Measurements from ENCODE around the gene SESN3.

Gene SESN3

GRCh38 chr11:95262994-95263765 lies 32.2 kb upstream of the SESN3 start:
- H3K9me2 ChIP-seq (replicated peaks; ENCODE audit: control insufficient read depth, low read length): no peaks in the 10 kb centered on the region
- H3K79me2 ChIP-seq (ENCODE audit: control insufficient read depth, low read length): no peaks in the 10 kb centered on the region
- H3K36me3 ChIP-seq (ENCODE audit: control insufficient read depth, low read length): no peaks in the 10 kb centered on the region
- no peaks in the 10 kb centered on the region for H3F3A ChIP-seq (ENCODE audit: control insufficient read depth, insufficient read depth)
- no peaks in the 10 kb centered on the region for H3K27me3 ChIP-seq (ENCODE audit: control insufficient read depth, low read length)
- peaks cover 16% of the 10 kb centered on the region for H3K4me1 ChIP-seq (ENCODE audit: control insufficient read depth, low read length)
- no peaks in the 10 kb centered on the region for H3K9me3 ChIP-seq (ENCODE audit: control insufficient read depth, insufficient read depth, low read length)
- TF ChIP-seq, protein P1, sequence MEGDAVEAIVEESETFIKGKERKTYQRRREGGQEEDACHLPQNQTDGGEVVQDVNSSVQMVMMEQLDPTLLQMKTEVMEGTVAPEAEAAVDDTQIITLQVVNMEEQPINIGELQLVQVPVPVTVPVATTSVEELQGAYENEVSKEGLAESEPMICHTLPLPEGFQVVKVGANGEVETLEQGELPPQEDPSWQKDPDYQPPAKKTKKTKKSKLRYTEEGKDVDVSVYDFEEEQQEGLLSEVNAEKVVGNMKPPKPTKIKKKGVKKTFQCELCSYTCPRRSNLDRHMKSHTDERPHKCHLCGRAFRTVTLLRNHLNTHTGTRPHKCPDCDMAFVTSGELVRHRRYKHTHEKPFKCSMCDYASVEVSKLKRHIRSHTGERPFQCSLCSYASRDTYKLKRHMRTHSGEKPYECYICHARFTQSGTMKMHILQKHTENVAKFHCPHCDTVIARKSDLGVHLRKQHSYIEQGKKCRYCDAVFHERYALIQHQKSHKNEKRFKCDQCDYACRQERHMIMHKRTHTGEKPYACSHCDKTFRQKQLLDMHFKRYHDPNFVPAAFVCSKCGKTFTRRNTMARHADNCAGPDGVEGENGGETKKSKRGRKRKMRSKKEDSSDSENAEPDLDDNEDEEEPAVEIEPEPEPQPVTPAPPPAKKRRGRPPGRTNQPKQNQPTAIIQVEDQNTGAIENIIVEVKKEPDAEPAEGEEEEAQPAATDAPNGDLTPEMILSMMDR (IDR thresholded peaks at IDR 0.05; ENCODE audit: low read depth, low read length, poor library complexity, severe bottlenecking): no peak
- no peak for TF ChIP-seq EZH2phosphoT487 (IDR thresholded peaks at IDR 0.05; ENCODE audit: borderline replicate concordance, low read length)
- no peak overlapping the region for H3K4me2 ChIP-seq (ENCODE audit: low read length)
- H3K4me3 ChIP-seq (ENCODE audit: low read length): no peak overlapping the region
- no peak overlapping the region for H3K27ac ChIP-seq (ENCODE audit: low read depth, low read length)
- no peaks in the 10 kb centered on the region for H4K20me1 ChIP-seq (ENCODE audit: control insufficient read depth, insufficient read depth, low read depth, low read length)

DNA sequence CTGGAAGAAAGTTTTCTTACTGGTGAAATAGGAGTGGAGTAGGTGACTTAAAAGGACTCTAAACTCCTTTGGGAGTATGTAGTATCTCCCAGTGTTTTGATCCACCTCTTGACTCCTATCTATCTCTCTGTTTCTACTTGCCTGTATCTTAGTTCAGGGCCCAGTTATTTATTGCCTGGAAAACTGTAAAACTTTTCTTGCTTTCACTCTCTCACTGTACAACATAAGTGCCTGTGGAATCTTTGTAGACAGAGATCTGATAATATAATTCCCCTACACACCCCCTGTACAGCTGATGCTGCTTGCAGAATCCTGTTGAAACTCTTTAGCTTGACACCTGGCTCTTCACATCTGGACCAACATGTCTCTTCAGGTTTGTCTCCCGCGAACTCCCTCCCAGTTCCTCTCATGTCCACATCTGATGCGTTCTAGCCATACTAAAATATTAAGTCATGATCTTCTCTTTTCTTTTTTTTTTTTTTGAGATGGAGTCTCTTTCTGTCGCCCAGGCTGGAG lies 26.5 kb upstream of the SESN3 start:
- H3F3A ChIP-seq (ENCODE audit: control insufficient read depth, insufficient read depth): peaks cover 23% of the 10 kb centered on the region
- H3K4me2 ChIP-seq (ENCODE audit: low read length): no peak overlapping the region
- H3K27me3 ChIP-seq (ENCODE audit: control insufficient read depth, low read length): no peaks in the 10 kb centered on the region
- H3K36me3 ChIP-seq (ENCODE audit: control insufficient read depth, low read length): peaks cover 4% of the 10 kb centered on the region; the same call in 1 of the 2 replicates
- no peak overlapping the region for H3K27ac ChIP-seq (ENCODE audit: low read depth, low read length)
- H4K20me1 ChIP-seq (ENCODE audit: control insufficient read depth, insufficient read depth, low read depth, low read length): no peaks in the 10 kb centered on the region
- no peaks in the 10 kb centered on the region for H3K79me2 ChIP-seq (ENCODE audit: control insufficient read depth, low read length)
- H3K4me3 ChIP-seq (ENCODE audit: low read length): no peak overlapping the region
- H3K4me1 ChIP-seq (ENCODE audit: control insufficient read depth, low read length): peaks cover 51% of the 10 kb centered on the region
- TF ChIP-seq EZH2phosphoT487 (IDR thresholded peaks at IDR 0.05; ENCODE audit: borderline replicate concordance, low read length): no peak
- TF ChIP-seq, protein P1 (IDR thresholded peaks at IDR 0.05; ENCODE audit: low read depth, low read length, poor library complexity, severe bottlenecking): no peak
- H3K9me3 ChIP-seq (ENCODE audit: control insufficient read depth, insufficient read depth, low read length): no peaks in the 10 kb centered on the region
- H3K9me2 ChIP-seq (replicated peaks; ENCODE audit: control insufficient read depth, low read length): no peaks in the 10 kb centered on the region

GRCh38 chr11:95256321-95256779 lies 25.3 kb upstream of the SESN3 start:
- H3K4me2 ChIP-seq (ENCODE audit: low read length): peak overlapping the region; percentile 68
- H3K4me1 ChIP-seq (ENCODE audit: control insufficient read depth, low read length): peaks cover 63% of the 10 kb centered on the region
- no peaks in the 10 kb centered on the region for H4K20me1 ChIP-seq (ENCODE audit: control insufficient read depth, insufficient read depth, low read depth, low read length)
- H3K4me3 ChIP-seq (ENCODE audit: low read length): peak overlapping the region; percentile 56
- H3K9me2 ChIP-seq (replicated peaks; ENCODE audit: control insufficient read depth, low read length): no peaks in the 10 kb centered on the region
- H3K9me3 ChIP-seq (ENCODE audit: control insufficient read depth, insufficient read depth, low read length): no peaks in the 10 kb centered on the region
- TF ChIP-seq EZH2phosphoT487 (IDR thresholded peaks at IDR 0.05; ENCODE audit: borderline replicate concordance, low read length): no peak
- TF ChIP-seq, protein P1 (IDR thresholded peaks at IDR 0.05; ENCODE audit: low read depth, low read length, poor library complexity, severe bottlenecking): no peak
- H3K79me2 ChIP-seq (ENCODE audit: control insufficient read depth, low read length): no peaks in the 10 kb centered on the region
- peaks cover 23% of the 10 kb centered on the region for H3F3A ChIP-seq (ENCODE audit: control insufficient read depth, insufficient read depth)
- peaks cover 4% of the 10 kb centered on the region; the same call in 1 of the 2 replicates for H3K36me3 ChIP-seq (ENCODE audit: control insufficient read depth, low read length)
- no peaks in the 10 kb centered on the region for H3K27me3 ChIP-seq (ENCODE audit: control insufficient read depth, low read length)
- H3K27ac ChIP-seq (ENCODE audit: low read depth, low read length): peak overlapping the region; percentile 70

All from DOHH2 (cell line).